ENCODE data around the gene SDF2L1. TPM values are rescaled to one million over a fixed set of nuclear protein-coding genes. Genes with fewer than 3 reads are reported as not detected.

SDF2L1 gene
- total and polyA plus RNA-seq, 10 of the 15 experiments (the other 5 are each of a cell fraction or from before 2014, with no cell fraction given) = 3.0 to 214 (median 55.5) TPM

DNA sequence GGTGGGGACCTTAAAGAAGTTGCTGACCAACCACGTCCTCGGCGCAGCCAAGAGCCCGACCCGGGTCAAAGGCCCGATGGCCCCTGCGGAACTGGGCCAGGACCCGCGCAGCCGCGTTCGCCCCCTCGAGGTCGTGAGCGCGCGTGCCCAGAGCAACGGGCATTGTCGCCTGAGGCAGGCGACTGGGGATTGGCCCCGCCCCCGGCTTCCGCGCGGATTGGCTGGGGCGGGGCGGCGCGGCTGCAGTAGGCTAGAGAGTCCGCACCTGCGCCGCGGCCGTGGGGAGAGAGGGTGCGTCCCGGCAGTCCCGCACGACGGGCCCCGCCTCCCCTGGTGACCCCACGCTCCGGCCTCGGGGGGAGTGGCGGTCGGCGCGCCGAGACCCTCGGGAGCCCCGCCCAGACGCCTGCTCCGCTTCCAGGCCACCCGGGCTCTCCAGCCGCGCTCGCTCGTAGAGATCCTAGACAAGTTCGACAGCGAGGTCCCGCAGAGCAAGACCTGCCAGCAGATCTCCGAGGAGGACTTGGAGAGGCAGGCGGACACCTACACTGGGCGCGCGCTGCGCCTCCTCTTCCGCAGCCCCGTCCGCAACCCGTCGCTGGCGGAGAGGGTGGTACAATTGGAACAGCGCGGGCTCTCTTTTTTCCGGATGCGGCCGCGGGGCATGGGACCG lies 15.4 kb downstream of the SDF2L1 start (continued):
- 0 out of 3 replicates have a peak, but pooled peaks of 1 of the 2 experiments have one; percentile 26 for TF ChIP-seq EGR1 (IDR thresholded peaks at IDR 0.05; ENCODE audit: borderline replicate concordance in 1 of 2, low read depth in 2 of 2, low read length in 2 of 2)
- no peak for TF ChIP-seq ZSCAN29 (IDR thresholded peaks at IDR 0.05)
- no peak for TF ChIP-seq PAX5 (IDR thresholded peaks at IDR 0.05; ENCODE audit: borderline replicate concordance, low read depth, low read length)
- TF ChIP-seq POLR2AphosphoS5 (IDR thresholded peaks at IDR 0.05; ENCODE audit: low read length) = no peak
- TF ChIP-seq KAT2A (conservative IDR thresholded peaks at IDR 0.05; ENCODE audit: control insufficient read depth, low read depth, low read length) = no peak
- TF ChIP-seq SP1 (IDR thresholded peaks at IDR 0.05; ENCODE audit: low read depth, low read length) = no peak
- no peak for TF ChIP-seq RFX5 (IDR thresholded peaks at IDR 0.05; ENCODE audit: low read depth, low read length)
- TF ChIP-seq, protein P1, sequence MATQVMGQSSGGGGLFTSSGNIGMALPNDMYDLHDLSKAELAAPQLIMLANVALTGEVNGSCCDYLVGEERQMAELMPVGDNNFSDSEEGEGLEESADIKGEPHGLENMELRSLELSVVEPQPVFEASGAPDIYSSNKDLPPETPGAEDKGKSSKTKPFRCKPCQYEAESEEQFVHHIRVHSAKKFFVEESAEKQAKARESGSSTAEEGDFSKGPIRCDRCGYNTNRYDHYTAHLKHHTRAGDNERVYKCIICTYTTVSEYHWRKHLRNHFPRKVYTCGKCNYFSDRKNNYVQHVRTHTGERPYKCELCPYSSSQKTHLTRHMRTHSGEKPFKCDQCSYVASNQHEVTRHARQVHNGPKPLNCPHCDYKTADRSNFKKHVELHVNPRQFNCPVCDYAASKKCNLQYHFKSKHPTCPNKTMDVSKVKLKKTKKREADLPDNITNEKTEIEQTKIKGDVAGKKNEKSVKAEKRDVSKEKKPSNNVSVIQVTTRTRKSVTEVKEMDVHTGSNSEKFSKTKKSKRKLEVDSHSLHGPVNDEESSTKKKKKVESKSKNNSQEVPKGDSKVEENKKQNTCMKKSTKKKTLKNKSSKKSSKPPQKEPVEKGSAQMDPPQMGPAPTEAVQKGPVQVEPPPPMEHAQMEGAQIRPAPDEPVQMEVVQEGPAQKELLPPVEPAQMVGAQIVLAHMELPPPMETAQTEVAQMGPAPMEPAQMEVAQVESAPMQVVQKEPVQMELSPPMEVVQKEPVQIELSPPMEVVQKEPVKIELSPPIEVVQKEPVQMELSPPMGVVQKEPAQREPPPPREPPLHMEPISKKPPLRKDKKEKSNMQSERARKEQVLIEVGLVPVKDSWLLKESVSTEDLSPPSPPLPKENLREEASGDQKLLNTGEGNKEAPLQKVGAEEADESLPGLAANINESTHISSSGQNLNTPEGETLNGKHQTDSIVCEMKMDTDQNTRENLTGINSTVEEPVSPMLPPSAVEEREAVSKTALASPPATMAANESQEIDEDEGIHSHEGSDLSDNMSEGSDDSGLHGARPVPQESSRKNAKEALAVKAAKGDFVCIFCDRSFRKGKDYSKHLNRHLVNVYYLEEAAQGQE (IDR thresholded peaks at IDR 0.05; ENCODE audit: low read depth, low read length) = no peak
- no peak for TF ChIP-seq ESRRA (IDR thresholded peaks at IDR 0.05; ENCODE audit: low read length)
- TF ChIP-seq POLR2A (IDR thresholded peaks at IDR 0.05; ENCODE audit: low read depth, low read length) = peak; percentile 79
- no peak; the same call in 1 of the 2 replicates for TF ChIP-seq SMARCA5 (IDR thresholded peaks at IDR 0.05)
- no peak for TF ChIP-seq TCF3 (IDR thresholded peaks at IDR 0.05; ENCODE audit: borderline replicate concordance, insufficient read depth, low read depth, low read length)
- peak; percentile 43; the same call in 1 of the 2 replicates for TF ChIP-seq MTA3 (IDR thresholded peaks at IDR 0.05; ENCODE audit: borderline replicate concordance, low read length)
- no peak for TF ChIP-seq ZNF622 (IDR thresholded peaks at IDR 0.05)
- no peak for TF ChIP-seq SMC3 (IDR thresholded peaks at IDR 0.05; ENCODE audit: borderline replicate concordance, low read length)
- TF ChIP-seq, protein P2, sequence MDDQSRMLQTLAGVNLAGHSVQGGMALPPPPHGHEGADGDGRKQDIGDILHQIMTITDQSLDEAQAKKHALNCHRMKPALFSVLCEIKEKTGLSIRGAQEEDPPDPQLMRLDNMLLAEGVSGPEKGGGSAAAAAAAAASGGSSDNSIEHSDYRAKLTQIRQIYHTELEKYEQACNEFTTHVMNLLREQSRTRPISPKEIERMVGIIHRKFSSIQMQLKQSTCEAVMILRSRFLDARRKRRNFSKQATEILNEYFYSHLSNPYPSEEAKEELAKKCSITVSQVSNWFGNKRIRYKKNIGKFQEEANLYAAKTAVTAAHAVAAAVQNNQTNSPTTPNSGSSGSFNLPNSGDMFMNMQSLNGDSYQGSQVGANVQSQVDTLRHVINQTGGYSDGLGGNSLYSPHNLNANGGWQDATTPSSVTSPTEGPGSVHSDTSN (IDR thresholded peaks at IDR 0.05; ENCODE audit: insufficient replicate concordance, low read depth, low read length) = no peak
- TF ChIP-seq, protein P3, sequence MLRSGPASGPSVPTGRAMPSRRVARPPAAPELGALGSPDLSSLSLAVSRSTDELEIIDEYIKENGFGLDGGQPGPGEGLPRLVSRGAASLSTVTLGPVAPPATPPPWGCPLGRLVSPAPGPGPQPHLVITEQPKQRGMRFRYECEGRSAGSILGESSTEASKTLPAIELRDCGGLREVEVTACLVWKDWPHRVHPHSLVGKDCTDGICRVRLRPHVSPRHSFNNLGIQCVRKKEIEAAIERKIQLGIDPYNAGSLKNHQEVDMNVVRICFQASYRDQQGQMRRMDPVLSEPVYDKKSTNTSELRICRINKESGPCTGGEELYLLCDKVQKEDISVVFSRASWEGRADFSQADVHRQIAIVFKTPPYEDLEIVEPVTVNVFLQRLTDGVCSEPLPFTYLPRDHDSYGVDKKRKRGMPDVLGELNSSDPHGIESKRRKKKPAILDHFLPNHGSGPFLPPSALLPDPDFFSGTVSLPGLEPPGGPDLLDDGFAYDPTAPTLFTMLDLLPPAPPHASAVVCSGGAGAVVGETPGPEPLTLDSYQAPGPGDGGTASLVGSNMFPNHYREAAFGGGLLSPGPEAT (IDR thresholded peaks at IDR 0.05; ENCODE audit: low read depth) = no peak
- TF ChIP-seq NFYA (IDR thresholded peaks at IDR 0.05; ENCODE audit: borderline replicate concordance, low read depth, low read length) = no peak
- no peak for TF ChIP-seq TCF7 (IDR thresholded peaks at IDR 0.05; ENCODE audit: borderline replicate concordance)
- TF ChIP-seq LARP7 (IDR thresholded peaks at IDR 0.05) = peak; percentile 68; the same call in 1 of the 2 replicates
- no peak for TF ChIP-seq PML (IDR thresholded peaks at IDR 0.05; ENCODE audit: low read length)
- TF ChIP-seq, protein P4, sequence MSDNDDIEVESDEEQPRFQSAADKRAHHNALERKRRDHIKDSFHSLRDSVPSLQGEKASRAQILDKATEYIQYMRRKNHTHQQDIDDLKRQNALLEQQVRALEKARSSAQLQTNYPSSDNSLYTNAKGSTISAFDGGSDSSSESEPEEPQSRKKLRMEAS (IDR thresholded peaks at IDR 0.05; ENCODE audit: low read depth, low read length) = peak; percentile 52; the same call in 1 of the 2 replicates
- no peak for TF ChIP-seq RCOR1 (conservative IDR thresholded peaks at IDR 0.05; ENCODE audit: low read depth, low read length)
- no peak for TF ChIP-seq SUPT20H (IDR thresholded peaks at IDR 0.05; ENCODE audit: borderline replicate concordance, control insufficient read depth, low read depth, low read length)
- no peak for TF ChIP-seq HDAC2 (IDR thresholded peaks at IDR 0.05)

All from GM12878 (cell line).